Superior temporal gyrus (tissue), 1 donor: Measurements from ENCODE around the gene MMP11.

Experiments used
- DNase-seq: peaks from one replicate; pipeline ENCODE4 v3.0.0-alpha.2; 2016; ENCODE audit errors: extremely low spot score

MMP11 gene

GRCh38 chr22:23831261-23831660 is 58.6 kb downstream of the MMP11 start:
- no peak for DNase-seq

DNA sequence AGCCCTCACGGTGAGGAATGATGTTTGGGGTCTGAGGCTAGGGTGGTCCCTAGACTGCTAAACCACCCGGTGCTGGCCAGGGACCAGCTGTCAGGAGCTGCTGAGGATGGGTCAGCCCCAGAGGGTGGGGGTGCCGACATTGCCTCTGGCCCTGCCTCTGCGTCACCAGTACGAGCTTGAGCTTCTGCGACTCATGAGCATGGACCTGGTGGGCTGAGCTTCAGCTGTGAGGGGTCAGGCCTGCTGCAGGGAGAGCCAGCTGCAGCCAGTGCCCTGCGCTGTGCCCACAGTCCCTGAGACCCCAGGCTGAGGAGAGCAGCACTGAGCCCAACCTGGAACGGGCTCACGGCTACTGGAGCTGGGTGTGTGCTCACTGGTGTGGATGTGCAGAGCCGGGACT is 59.1 kb downstream of the MMP11 start:
- no peak for DNase-seq

GRCh38 chr22:23832226-23833016 is 59.8 kb downstream of the MMP11 start:
- no peak for DNase-seq

DNA sequence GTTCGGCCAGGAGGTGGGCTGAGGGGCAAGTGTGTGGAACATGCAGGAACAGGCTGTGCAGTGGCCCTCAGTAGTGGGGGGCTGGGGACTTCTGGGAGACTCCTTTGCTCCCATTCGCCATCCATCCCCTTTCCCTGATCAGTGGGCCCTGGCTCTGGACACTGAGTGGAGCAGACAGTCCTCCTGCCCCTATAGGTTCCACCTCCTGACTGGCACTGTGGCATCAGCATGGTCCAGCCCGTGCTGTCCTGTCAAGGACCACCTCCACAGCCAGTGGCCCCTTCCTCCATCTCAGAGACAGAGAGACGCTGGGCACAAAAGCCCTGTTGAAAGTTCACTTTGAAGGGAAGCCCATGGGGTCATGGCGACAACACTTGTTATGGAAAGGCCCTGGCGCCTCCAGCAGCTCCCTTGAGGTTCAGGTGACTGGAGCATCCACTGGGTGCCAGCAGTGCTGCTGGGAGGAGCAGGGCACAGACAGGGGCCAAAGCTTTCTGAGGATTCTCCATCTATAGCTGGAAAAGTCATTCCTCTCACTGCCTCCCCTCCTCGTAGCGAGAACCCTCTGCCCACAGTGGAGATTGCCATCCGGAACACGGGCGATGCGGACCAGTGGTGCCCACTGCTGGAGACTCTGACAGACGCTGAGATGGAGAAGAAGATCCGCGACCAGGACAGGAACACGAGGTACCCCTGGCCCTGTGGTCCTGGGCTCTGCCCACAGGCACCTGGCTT is 60.5 kb downstream of the MMP11 start:
- no peak for DNase-seq
